ENCODE data around the gene DENND1A. TPM values are rescaled to one million over a fixed set of nuclear protein-coding genes. Genes with fewer than 3 reads are reported as not detected.

Gene DENND1A
- total and polyA plus RNA-seq, 4 donors: 7.9 to 22.0 (median 13.9) TPM

DNA sequence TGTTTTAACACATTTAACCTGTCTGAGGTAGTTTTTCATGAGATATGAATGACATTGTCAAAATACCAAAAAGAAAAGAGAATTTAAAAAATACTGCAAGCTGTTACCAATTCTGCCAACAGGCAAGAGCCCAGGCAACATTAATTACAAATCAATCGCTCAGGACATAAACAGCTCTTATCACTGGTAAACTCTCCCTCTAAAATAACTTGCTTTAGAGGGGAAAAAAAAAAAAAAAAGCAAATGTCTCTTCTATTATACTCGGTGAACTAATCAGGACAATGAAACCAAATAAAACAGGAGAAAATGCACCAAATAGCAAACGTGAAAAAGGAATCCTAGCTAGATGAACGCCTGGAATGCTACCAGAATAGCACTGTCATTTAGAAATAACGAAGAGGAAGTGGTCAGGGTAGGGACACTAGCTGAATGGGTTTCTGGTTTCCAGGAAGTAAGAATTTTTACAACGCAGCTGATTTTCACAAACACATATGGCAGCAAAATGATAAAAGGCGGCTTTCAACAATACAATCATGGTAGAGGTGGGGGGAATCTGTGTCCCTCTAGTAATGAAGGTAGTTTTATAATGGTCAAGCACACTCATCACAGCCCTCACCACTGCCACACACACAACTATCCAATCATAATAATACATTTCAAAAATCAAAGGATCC lies 94.9 kb downstream of the DENND1A start:
- H3K27me3 ChIP-seq (ENCODE audit: control insufficient read depth in 4 of 4, insufficient read depth in 4 of 4, low read length in 3 of 4): no peaks in the 10 kb centered on the region
- no peaks in the 10 kb centered on the region for H3K36me3 ChIP-seq (ENCODE audit: control insufficient read depth in 4 of 4, insufficient read depth in 3 of 4, low read depth in 1 of 4, low read length in 3 of 4)
- 60% methylated on average over 7 of the region's 7 CpGs for WGBS
- H3K9me3 ChIP-seq (ENCODE audit: control insufficient read depth in 4 of 4, low read length in 3 of 4): no peaks in the 10 kb centered on the region
- H3K4me1 ChIP-seq (ENCODE audit: control insufficient read depth in 4 of 4, insufficient read depth in 4 of 4, low read length in 3 of 4): peaks cover 0 to 2% (median 0%) of the 10 kb centered on the region in 4 donors
- H3K9ac ChIP-seq (ENCODE audit: low read depth in 1 of 2, low read length in 2 of 2): no peak overlapping the region
- DNase-seq (ENCODE audit: low spot score): no peak
- peak overlapping the region in 1 of 2 donors; percentile 5 for H3K27ac ChIP-seq (ENCODE audit: low read depth in 1 of 2, low read length in 2 of 2)
- H3K4me3 ChIP-seq (ENCODE audit: low read depth in 1 of 3, low read length in 3 of 3): no peak overlapping the region
- no peak for TF ChIP-seq GABPA (IDR thresholded peaks at IDR 0.05 in 1 of 2, conservative IDR thresholded peaks at IDR 0.05 in 1 of 2)
- no peak for TF ChIP-seq FOXA1 (IDR thresholded peaks at IDR 0.05)
- TF ChIP-seq CTCF (IDR thresholded peaks at IDR 0.05; ENCODE audit: low read depth, low read length, missing input control): no peak
- no peak for TF ChIP-seq SP1 (IDR thresholded peaks at IDR 0.05)
- TF ChIP-seq, protein P1, sequence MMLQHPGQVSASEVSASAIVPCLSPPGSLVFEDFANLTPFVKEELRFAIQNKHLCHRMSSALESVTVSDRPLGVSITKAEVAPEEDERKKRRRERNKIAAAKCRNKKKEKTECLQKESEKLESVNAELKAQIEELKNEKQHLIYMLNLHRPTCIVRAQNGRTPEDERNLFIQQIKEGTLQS (IDR thresholded peaks at IDR 0.05): no peak
- no peak for TF ChIP-seq YY1 (IDR thresholded peaks at IDR 0.05)
- TF ChIP-seq JUND (IDR thresholded peaks at IDR 0.05): no peak
- no peak for TF ChIP-seq RAD21 (IDR thresholded peaks at IDR 0.05)
- TF ChIP-seq EGR1 (IDR thresholded peaks at IDR 0.05; ENCODE audit: low read depth in 2 of 2): no peak
- TF ChIP-seq FOXA2 (IDR thresholded peaks at IDR 0.05): no peak
- TF ChIP-seq RXRA (IDR thresholded peaks at IDR 0.05): no peak
- TF ChIP-seq TAF1 (conservative IDR thresholded peaks at IDR 0.05): no peak
- TF ChIP-seq HNF4G (IDR thresholded peaks at IDR 0.05): no peak
- TF ChIP-seq REST (IDR thresholded peaks at IDR 0.05): no peak
- TF ChIP-seq NR2F2 (IDR thresholded peaks at IDR 0.05): no peak
- TF ChIP-seq MAX (IDR thresholded peaks at IDR 0.05): no peak

DNA sequence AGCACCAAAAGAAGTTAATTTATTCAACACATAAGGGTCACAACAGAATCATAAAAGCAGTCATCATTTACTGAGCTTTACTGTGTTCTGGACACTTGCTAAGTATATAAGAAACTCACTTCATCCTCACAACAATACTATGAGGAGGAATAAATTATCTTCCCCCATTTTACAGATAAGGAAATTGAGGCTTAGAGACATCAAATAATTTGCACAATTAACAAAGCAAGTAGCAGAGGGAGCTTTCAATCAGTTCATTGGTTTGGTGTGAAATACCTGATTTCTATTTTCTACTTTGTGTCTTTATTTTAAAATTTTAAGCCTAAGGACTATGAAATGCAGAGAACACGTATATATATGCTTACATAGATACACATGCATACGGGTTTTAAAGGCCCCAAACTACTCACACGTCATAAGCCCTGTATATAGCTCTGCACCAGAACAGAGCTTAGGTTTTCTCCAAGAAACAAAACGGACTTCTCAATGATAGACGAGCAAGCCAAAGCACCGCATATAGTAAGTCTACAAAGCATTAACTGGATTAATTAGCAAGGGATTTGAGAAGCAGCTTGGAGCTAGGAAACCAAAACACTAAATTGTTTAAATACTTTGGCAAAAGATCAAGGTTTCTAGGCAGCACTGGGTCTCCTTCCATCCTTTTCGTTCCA lies 95.6 kb downstream of the DENND1A start:
- Histone ChIP-seq H3K36me3 (ENCODE audit: control insufficient read depth in 4 of 4, insufficient read depth in 3 of 4, low read depth in 1 of 4, low read length in 3 of 4) (no peaks in the 10 kb centered on the region), H3K27ac (ENCODE audit: low read depth in 1 of 2, low read length in 2 of 2) (peak overlapping the region in 1 of 2 donors; percentile 5), H3K27me3 (ENCODE audit: control insufficient read depth in 4 of 4, insufficient read depth in 4 of 4, low read length in 3 of 4) (no peaks in the 10 kb centered on the region), H3K4me1 (ENCODE audit: control insufficient read depth in 4 of 4, insufficient read depth in 4 of 4, low read length in 3 of 4) (peaks cover 0 to 2% (median 0%) of the 10 kb centered on the region in 4 donors), H3K9ac (ENCODE audit: low read depth in 1 of 2, low read length in 2 of 2) (no peak overlapping the region), H3K4me3 (ENCODE audit: low read depth in 1 of 3, low read length in 3 of 3) (no peak overlapping the region), H3K9me3 (ENCODE audit: control insufficient read depth in 4 of 4, low read length in 3 of 4) (peaks cover 0 to 3% (median 0%) of the 10 kb centered on the region in 4 donors)
- WGBS: 82% methylated on average over 7 of the region's 7 CpGs
- no peak for DNase-seq (ENCODE audit: low spot score)
- TF ChIP-seq, protein P1 (IDR thresholded peaks at IDR 0.05): no peak
- no peak for TF ChIP-seq NR2F2 (IDR thresholded peaks at IDR 0.05)
- no peak for TF ChIP-seq CTCF (IDR thresholded peaks at IDR 0.05; ENCODE audit: low read depth, low read length, missing input control)
- no peak for TF ChIP-seq HNF4G (IDR thresholded peaks at IDR 0.05)
- TF ChIP-seq JUND (IDR thresholded peaks at IDR 0.05): no peak
- no peak for TF ChIP-seq RXRA (IDR thresholded peaks at IDR 0.05)
- TF ChIP-seq RAD21 (IDR thresholded peaks at IDR 0.05): no peak
- TF ChIP-seq, protein P2, sequence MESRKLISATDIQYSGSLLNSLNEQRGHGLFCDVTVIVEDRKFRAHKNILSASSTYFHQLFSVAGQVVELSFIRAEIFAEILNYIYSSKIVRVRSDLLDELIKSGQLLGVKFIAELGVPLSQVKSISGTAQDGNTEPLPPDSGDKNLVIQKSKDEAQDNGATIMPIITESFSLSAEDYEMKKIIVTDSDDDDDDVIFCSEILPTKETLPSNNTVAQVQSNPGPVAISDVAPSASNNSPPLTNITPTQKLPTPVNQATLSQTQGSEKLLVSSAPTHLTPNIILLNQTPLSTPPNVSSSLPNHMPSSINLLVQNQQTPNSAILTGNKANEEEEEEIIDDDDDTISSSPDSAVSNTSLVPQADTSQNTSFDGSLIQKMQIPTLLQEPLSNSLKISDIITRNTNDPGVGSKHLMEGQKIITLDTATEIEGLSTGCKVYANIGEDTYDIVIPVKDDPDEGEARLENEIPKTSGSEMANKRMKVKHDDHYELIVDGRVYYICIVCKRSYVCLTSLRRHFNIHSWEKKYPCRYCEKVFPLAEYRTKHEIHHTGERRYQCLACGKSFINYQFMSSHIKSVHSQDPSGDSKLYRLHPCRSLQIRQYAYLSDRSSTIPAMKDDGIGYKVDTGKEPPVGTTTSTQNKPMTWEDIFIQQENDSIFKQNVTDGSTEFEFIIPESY (IDR thresholded peaks at IDR 0.05): no peak
- TF ChIP-seq MAX (IDR thresholded peaks at IDR 0.05): no peak
- TF ChIP-seq TAF1 (conservative IDR thresholded peaks at IDR 0.05): no peak
- TF ChIP-seq EGR1 (IDR thresholded peaks at IDR 0.05; ENCODE audit: low read depth in 2 of 2): no peak
